HG03103 (cell line): ENCODE results near the gene AGPS.
"Not testable (repeated sequence)": the region's sequence is repeated elsewhere in the genome, so short reads cannot be mapped to it uniquely, and the experiment has no call there.

ENCODE experiments used
- ATAC-seq: cut with Tn5 transposase; IDR thresholded peaks from one replicate; pipeline ENCODE4 v1.9.1; 2021; ENCODE audit warnings: low read depth; ENCODE audit not compliant: unreplicated experiment

AGPS gene

DNA sequence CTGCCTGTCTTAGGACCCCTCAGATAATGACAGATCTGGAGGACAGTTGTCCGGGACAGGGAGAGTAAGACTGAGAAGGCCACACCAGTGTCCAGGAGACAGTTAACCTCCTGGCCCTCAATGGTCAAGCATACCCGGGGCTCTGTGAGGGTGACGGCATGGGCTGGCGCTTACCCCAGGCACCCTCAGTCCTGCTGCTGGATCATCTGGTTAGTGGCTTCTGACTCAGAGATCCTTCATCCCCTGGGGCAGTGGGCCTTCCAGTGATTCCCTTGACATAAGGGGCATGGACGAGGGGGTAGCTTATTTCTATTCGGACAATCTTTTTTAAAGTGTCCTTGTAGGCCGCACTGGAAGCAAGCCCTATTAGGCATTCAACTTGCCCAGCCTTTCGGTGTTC lies 18.1 kb downstream of the AGPS start:
- not testable (repeated sequence) for ATAC-seq

DNA sequence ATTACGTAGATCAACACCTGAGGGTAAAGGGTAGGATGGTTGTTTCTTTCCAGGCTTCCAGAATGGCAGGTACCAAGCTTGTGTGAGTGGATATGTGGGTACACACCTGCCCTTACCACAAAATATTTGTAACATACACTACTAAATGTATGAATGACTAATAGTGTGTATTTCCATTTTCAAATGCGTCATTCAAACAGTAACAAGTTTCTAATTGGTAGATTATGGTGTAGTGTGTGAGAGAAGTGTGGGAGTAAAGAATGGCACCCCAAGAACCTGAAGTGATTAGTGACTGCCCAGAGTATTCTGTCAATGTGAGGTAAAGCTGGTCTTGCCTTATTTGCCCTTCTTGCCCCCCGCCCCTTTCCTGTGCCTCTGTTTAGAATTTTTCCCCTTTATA lies 21.1 kb downstream of the AGPS start:
- ATAC-seq = no peak

DNA sequence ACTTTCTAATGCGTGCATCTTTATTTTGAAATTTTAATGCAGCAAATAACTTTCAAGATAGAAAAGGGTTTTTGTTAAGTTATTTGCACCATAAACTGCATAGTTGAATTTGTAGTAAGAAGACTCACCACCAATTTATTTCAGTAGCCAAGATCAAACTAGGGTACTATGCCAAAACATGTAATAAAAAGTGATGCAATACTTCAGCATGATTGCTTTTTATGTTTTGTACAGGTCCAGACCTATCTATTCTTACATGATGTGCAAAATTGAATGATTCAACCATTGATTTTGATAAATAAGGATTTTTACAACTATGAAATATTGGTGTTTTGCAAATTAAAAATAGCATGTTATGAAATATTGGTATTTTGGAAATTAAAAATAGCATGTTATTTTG lies 26.7 kb downstream of the AGPS start:
- ATAC-seq = no peak

- no peak for ATAC-seq
Observed at GRCh38 chr2:177422271-177422670, 29.7 kb downstream of the AGPS start.

DNA sequence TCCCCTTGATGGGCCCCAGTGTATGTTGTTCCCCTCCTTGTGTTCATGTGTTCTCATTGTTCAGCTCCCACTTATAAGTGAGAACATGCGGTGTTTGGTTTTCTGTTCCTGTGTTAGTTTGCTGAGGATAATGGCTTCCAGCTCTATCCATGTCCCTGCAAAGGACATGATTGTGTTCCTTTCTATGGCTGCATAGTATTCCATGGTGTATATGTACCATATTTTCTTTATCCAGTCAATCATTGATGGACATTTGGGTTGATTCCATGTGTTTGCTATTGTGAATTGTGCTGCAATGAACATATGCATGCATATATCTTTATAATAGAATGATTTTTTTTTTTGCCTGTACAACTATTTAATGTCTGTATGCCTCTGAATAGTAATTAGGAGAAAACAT lies 31.5 kb downstream of the AGPS start:
- not testable (repeated sequence) for ATAC-seq

GRCh38 chr2:177424620-177425019 lies 32.0 kb downstream of the AGPS start:
- ATAC-seq = not testable (repeated sequence)

DNA sequence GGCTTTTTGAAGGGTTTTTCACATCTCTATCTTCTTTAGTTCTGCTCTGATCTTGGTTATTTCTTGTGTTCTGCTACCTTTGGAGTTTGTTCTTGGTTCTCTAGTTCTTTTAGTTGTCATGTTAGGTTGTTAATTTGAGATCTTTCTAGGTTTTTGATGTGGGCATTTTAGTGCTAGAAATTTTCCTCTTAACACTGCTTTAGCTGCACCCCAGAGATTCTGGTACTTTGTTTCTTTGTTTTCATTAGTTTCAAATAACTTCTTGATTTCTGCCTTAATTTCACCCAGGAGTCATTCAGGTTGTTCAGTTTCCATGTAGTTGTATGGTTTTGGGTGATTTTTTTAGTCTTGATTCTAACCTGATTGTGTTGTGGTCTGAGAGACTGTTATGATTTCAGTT lies 34.7 kb downstream of the AGPS start:
- no peak for ATAC-seq

GRCh38 chr2:177427936-177428335 lies 35.4 kb downstream of the AGPS start:
- ATAC-seq = not testable (repeated sequence)

- no peak for ATAC-seq
Observed at GRCh38 chr2:177429688-177430325, 37.2 kb downstream of the AGPS start.

DNA sequence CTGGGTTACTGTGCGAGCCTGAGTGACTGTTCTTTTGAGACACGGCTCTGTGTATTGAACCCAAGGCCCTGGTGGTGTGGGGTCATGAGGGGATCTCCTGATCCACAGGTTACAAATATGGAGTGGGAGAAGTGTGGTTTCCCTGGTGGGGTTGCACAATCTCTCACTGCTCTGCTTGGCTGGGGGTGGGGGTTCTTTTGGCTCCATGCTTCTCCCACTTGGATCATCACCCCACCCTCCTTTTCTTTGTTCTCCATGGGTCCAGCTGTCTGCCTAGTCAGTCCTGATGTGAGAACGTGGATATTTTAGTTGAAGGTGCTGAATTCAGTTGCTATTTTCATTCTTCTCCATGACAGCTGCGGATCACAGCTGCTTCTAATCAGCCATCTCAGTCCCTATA lies 37.8 kb downstream of the AGPS start:
- ATAC-seq = no peak

DNA sequence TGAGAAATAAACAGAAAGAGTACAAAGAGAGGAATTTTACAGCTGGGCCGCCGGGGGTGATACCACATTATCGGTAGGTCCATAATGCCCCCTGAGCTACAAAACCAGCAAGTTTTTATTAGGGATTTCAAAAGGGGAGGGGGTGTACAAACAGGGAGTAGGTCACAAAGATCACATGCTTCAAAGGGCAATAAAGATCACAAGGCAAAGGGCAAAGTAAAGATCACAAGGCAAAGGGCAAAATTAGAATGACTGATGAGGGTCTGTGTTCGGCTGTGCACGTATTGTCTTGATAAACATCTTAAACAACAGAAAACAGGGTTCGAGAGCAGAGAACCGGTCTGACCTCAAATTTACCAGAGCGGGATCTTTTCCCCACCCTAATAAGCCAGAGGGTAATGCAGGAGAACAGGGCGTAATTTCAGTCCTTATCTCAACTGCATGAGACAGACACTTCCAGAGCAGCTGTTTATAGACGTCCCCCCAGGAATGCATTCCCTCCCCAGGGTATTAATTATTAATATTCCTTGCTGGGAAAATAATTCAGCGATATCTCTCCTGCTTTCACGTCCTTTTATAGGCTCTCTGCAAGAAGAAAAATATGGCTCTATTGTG lies 38.6 kb downstream of the AGPS start:
- not testable (repeated sequence) for ATAC-seq

DNA sequence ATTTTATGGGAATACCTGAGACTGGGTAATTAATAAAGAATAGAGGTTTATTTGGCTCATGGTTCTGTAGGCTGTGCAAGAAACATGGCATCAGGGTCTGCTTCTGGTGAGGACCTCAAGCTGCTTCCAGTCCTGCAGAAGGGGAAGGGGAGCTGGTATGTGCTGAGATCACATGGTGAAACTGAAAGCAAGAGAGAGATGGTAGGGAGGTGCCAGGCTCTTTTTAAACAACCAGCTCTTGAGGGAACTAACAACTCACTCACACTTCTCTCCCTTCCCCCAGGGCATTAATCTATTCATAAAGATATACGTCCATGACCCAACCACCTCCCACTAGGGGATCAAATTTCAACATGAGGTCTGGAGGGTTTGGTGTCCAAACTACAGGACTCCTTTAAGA lies 40.1 kb downstream of the AGPS start:
- ATAC-seq = no peak

- no peak for ATAC-seq
Observed at GRCh38 chr2:177433402-177433801, 40.8 kb downstream of the AGPS start.

- ATAC-seq = no peak
Observed at GRCh38 chr2:177434475-177434874, 41.9 kb downstream of the AGPS start.

DNA sequence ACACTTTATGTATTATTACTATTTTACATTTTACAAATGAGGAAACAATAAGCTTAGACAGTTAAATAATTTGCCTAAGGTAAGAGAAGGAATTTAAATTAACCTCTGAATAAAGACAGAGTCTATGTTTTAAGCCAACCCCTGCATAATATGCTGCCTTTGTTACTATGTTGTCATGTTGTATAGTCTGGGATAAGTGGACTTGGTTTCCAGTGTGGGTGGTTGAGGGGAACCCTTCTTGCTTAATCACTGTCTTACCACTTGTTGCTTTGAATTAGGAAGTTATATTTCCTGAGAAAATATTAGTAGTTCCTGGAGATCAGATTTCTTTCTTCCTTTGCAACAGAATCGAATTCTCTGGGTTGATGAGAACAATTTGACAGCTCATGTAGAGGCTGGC lies 52.6 kb downstream of the AGPS start:
- no peak for ATAC-seq

- no peak for ATAC-seq
Observed at GRCh38 chr2:177448031-177448430, 55.5 kb downstream of the AGPS start.

DNA sequence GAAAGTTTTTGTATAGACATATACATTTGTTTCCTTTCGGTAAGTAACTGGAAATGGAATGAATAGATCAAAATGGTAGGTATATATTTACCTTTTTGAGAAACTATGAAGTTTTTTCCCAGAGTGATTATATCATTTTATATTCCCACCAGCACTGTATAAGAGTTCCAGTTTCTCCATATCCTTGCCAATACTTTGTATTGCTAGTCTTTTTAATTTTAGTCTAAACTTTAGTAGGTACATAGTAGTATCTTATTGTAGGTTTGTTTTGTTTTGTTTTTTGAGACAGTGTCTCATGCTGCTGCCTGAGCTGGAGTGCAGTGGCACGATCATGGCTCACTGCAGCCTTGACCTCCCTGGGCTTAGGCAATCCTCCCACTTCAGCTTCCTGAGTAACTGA lies 56.6 kb downstream of the AGPS start:
- ATAC-seq = no peak

- ATAC-seq = no peak
Observed at GRCh38 chr2:177455187-177455586, 62.6 kb downstream of the AGPS start.

DNA sequence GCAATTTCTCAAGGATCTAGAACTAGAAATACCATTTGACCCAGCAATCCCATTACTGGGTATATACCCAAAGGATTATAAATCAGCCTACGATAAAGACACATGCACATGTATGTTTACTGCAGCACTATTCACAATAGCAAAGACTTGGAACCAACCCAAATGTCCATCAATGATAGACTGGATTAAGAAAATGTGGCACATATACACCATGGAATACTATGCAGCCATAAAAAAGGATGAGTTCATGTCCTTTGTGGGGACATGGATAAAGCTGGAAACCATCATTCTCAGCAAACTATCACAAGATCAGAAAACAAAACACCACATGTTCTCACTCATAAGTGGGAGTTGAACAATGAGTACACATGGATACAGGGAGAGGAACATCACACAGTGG lies 67.2 kb downstream of the AGPS start:
- ATAC-seq = not testable (repeated sequence)

DNA sequence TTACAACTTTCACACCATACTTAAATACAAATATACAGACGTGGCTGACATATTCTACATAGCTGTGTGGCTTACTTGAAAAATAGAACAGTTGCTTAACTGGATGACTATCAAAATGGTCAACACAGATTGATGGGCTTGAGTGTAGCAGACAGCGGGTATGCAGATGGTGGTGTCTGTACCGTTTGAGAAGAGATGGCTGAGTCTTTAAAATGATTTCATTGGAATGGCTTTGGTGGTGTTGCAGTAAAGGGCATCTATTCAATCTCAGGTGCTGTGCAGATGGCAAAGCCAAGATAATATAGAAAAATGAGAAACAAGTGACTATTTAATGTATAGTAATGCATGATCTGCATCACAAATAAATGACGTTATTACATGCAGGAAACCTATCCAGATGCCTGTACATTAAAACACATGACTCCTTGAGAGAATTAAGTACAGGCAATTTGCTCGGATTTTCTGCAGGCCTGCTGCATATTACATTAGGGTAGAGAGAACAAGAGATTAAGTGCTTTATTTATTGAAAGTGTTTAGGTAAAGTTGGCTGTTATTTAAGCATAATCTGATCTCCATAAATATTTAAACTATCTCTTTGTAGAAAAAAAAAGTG lies 68.5 kb downstream of the AGPS start:
- no peak for ATAC-seq

- no peak for ATAC-seq
Observed at GRCh38 chr2:177464549-177464948, 72.0 kb downstream of the AGPS start.
